ENCODE results near the gene COL5A1.

The COL5A1 gene

GRCh38 chr9:134728021-134728795 is 86.6 kb downstream of the COL5A1 start:
- no peak for DNase-seq (ENCODE audit: low read depth)

- DNase-seq (ENCODE audit: low read depth), result no peak
Measured at GRCh38 chr9:134728801-134729495, 87.3 kb downstream of the COL5A1 start.

- no peak for DNase-seq (ENCODE audit: low read depth)
Measured at GRCh38 chr9:134730011-134730760, 88.6 kb downstream of the COL5A1 start.

GRCh38 chr9:134730761-134731496 is 89.3 kb downstream of the COL5A1 start:
- DNase-seq (ENCODE audit: low read depth), result no peak

- no peak for DNase-seq (ENCODE audit: low read depth)
Measured at GRCh38 chr9:134731497-134732391, 90.1 kb downstream of the COL5A1 start.

GRCh38 chr9:134732392-134733110 is 90.9 kb downstream of the COL5A1 start:
- no peak for DNase-seq (ENCODE audit: low read depth)

- DNase-seq (ENCODE audit: low read depth), result no peak
Measured at GRCh38 chr9:134733480-134734232, 92.1 kb downstream of the COL5A1 start.

GRCh38 chr9:134734270-134734669 is 92.7 kb downstream of the COL5A1 start:
- DNase-seq (ENCODE audit: low read depth), result peak; percentile 71

- no peak for DNase-seq (ENCODE audit: low read depth)
Measured at GRCh38 chr9:134735441-134736175, 94.0 kb downstream of the COL5A1 start.

- no peak for DNase-seq (ENCODE audit: low read depth)
Measured at GRCh38 chr9:134736791-134737497, 95.3 kb downstream of the COL5A1 start.

- DNase-seq (ENCODE audit: low read depth), result no peak
Measured at GRCh38 chr9:134737842-134738580, 96.4 kb downstream of the COL5A1 start.

- peak; percentile 25 for DNase-seq (ENCODE audit: low read depth)
Measured at GRCh38 chr9:134738869-134739659, 97.5 kb downstream of the COL5A1 start.

GRCh38 chr9:134739660-134739968 is 98.0 kb downstream of the COL5A1 start:
- no peak for DNase-seq (ENCODE audit: low read depth)

GRCh38 chr9:134740071-134740470 is 98.5 kb downstream of the COL5A1 start:
- DNase-seq (ENCODE audit: low read depth), result no peak

GRCh38 chr9:134741846-134742245 is 100.2 kb downstream of the COL5A1 start:
- no peak for DNase-seq (ENCODE audit: low read depth)

- DNase-seq (ENCODE audit: low read depth), result no peak
Measured at GRCh38 chr9:134742822-134743535, 101.4 kb downstream of the COL5A1 start.
